Activated CD4-positive, alpha-beta T cell treated with anti-CD3 and anti-CD28 coated beads, Interleukin-2, Interleukin-6, amounts not matched to agents 100 ng/mL and 50 ng/mL, durations not matched to agents 16 hours and 8 hours (primary cell): ENCODE results near the gene OSBPL8.

Source experiments
- DNase-seq: peaks from one replicate; pipeline ENCODE4 v3.0.0-alpha.2; 2020

Gene OSBPL8

GRCh38 chr12:76555797-76556196, 3.8 kb downstream of the OSBPL8 start:
- DNase-seq: no peak

DNA sequence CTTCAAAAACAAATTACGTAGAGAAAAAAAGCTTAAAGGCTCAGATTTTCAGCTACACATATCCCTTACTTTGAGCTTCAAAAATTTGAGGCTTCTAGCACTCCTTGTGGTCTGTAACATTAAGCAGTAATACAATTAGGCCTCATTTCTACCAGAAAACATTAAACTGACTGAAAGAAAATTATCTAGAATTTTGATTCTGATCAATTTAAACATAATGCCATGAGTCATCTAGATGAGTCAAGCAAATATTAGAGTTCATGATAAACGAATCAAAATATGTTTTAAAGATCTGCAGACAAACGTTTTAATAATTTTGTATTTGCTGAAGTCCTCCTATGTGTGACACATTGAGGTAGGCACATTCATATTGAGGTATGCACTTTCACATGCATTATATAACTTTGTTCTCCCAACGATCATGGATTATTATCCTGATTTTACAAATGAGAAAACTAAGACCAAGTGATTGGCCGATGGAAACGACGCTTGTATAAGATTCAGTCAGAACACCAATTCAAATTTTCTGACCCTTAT, 4.3 kb downstream of the OSBPL8 start:
- no peak for DNase-seq

DNA sequence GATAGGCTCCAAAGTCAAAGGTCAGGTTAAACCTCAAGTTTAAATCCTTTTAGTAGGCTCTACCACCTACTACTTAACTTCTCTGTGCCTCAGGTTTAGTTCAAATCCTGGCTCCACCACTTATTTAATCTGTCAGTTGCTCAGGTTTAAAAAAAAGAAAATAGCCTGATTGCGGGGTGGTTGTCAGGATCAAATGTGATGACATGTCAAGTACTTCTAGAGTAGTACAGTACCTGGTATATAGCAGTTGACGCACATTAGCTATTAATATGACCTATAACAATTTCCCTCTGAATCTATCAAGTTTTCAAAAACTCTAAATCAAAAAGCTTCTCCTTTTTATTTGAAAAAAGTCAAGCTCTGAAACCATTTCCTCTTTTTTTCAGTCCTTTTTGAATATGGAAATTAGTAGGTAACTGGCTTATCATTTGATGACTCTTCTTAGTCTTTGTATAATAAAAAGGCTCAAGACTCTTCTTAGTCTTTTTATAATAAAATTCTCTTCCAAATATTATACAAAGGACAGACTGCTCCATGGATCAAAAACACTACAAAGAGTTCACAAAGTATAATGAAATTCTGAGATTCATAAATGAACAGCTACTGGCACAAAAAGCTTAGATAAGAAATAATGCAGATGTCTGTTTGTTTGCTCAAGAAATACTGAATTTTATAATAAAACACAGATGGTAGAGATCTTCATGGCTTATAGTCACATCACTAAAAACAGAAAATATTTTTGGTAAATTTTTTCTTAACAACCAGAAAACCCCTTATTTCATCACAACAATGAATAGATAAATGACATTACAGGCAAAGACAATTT, 5.0 kb downstream of the OSBPL8 start:
- DNase-seq: no peak

- no peak for DNase-seq
Measured at GRCh38 chr12:76552343-76552938, 7.1 kb downstream of the OSBPL8 start.

- no peak for DNase-seq
Measured at GRCh38 chr12:76551482-76551888, 8.1 kb downstream of the OSBPL8 start.

DNA sequence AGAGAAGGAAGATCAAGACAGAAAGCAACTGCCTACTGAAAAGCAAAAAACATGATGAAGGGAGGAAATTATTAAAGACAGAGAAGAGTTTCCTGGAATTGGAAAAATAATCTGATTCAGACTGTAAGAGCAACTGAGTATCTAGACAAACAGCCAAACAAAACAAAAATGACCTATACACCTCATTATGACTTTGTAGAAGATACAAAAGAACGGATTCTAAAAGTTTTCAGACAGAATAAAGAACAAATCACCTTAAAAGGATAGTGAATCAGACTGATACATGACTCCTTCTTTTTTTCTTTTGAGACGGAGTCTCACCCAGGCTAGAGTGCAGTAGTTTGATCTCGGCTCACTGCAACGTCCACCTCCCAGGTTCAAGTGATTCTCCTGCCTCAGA, 10.4 kb downstream of the OSBPL8 start:
- no peak for DNase-seq

- no peak for DNase-seq
Measured at GRCh38 chr12:76548222-76548837, 11.2 kb downstream of the OSBPL8 start.

- DNase-seq: no peak
Measured at GRCh38 chr12:76547526-76547925, 12.0 kb downstream of the OSBPL8 start.

DNA sequence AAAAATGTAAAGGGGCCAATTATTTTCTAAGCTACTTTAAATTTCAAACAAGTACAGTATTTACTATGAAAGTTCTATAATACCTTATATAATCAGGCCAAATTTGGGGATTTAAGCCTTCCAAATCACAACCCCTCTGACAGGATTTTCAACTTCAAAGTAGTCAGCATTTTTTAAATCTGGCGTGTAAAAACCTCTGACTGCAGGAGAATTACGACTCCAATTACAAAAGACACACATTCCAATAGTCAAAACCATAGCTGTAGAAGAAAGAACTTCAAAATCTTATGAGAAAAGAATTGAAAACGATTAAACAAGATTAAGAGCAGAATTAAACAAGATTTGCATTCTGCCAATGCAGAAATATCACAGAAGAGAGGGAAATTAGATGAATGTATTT, 12.7 kb downstream of the OSBPL8 start:
- DNase-seq: no peak

- peak; percentile 24 for DNase-seq
Measured at GRCh38 chr12:76545486-76545885, 14.1 kb downstream of the OSBPL8 start.

DNA sequence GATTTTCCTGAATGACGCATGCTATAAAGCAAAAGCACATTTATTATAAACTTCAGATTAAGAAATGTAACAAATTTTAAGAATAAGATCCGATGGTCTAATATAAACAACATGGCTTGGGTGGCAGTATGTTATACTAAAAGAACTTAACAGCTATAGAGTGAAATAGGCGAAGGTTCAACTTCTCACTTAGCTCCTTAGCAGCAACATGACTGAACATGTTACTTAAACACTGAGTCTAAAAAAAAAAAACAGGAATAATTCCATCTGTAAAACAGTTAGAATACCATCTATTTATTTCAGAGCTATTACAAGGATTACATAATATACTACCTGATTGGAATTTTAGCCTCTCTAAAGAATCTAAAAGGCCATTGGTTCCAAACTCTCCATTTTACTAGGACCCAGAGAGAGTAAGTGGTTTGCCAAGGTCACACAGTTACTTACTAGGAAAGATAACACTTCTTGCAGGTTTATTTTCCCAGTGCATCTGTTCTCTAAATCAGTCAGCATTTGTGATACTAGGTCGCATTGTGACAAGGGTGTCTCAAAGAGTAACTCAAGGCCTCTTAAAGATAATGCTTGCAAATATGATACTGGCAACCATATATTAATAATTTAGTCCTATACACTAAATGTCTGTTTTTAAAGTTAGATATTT, 14.8 kb downstream of the OSBPL8 start:
- peak; percentile 44 for DNase-seq

GRCh38 chr12:76543813-76544347, 15.7 kb downstream of the OSBPL8 start:
- DNase-seq: no peak

GRCh38 chr12:76542908-76543307, 16.7 kb downstream of the OSBPL8 start:
- no peak for DNase-seq

DNA sequence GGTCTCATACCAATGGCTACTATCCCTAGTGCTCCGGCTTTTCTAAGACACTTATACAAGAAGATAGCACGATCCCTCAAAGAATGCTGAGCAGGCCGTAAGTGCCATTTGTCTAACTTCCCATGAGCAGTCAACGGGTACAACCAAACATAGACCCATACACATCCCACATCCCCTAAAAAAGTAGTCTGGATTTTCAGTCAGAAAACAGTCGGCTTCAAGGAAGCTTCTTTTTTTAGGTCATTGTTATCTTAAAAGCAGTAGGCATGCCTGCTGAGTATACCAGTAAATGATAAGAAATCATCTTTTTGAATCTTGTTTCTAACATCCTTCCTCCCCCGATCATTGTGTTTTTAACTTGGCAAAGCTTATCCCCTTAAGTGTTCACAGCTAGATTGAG, 19.8 kb downstream of the OSBPL8 start:
- no peak for DNase-seq

DNA sequence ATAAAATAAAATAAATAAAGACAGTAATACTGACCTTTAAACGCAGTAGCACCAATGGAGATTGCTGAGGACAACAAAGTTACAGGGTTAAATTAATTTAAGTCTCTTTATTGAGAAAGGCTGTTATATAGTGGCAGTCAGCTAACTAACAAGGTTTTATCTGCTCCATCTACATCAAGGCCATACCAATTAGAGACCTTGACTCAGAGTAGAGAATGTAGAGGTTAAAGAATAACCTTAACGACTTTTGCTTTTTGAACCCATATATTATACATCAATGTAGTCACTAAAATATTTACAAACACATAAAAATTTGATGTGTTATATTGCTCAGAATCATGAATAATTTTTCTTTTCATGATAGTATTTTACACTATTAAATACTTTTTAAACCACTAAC, 21.6 kb downstream of the OSBPL8 start:
- DNase-seq: no peak

DNA sequence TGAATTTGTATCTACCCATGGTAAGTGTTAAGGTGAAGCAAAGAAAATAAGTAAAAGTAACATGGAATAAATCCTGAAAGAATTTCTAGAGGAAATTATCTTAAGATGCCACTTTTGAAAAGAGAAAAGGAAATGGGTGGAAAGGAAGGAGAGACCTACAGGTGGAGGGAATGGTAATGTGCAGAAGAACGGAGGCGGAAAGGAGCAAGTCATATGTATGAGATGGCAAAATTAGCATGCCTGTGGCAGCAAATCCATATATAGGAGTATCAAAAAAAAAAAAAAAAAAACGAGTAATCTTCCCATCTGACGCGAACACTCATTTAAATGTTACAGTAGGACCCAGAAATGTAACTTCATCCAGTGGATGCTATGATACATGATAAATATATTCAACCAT, 23.0 kb downstream of the OSBPL8 start:
- no peak for DNase-seq

DNA sequence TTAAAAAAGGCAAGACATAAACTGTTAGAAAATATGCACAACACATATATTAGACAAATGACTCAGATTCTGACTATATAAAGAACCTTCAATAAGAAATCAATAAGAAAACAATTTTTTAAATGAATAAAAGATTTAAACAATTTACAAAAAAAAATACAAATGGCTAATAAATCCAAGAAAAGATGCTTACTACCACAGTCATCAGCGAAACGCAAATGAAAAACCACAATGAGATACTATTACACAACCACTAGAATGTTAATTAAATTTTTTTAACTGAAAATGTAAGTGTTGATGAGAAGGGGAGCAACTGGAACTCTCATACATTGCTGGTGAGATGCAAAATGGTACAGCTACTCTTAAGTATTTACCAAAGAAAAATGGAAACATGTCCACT, 24.4 kb downstream of the OSBPL8 start:
- DNase-seq: no peak

DNA sequence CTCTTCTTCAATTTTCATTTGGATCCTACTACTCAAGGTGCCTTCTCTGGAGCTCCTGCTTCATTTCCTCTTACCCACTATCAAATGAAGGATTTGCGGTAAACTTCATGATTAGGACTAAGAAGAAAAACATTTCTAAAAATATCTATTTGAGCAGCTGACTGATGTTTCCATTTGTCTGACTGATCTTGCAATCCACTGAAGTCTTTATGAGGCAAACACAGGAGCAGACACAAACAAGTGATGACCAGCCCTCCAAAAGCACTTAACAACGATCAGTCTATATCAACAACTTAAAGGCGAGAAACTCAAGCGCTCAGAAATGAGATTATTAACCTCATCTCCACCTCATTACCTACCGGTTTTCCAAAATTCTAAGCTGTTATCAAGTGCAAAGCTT, 26.2 kb downstream of the OSBPL8 start:
- no peak for DNase-seq

GRCh38 chr12:76532520-76532919, 27.1 kb downstream of the OSBPL8 start:
- DNase-seq: no peak

GRCh38 chr12:76531056-76531455, 28.5 kb downstream of the OSBPL8 start:
- no peak for DNase-seq

DNA sequence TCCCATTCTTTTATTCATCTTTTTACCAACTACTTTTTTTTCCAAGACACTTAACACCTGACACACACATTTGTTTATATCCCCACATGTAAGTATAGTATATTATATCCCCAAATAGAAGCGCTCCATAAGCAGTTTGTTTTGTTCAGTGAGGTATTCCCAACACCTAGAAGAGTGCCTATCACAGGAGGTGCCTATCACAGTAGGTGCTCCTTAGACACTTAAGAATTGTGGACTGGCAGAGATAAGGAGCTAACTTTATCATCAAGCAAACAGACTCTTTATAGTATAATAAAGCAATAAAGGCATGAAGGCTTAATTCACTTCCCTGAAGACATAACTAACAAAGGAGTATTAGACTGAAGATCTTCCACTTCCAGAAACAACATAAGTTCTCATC, 29.1 kb downstream of the OSBPL8 start:
- DNase-seq: no peak

DNA sequence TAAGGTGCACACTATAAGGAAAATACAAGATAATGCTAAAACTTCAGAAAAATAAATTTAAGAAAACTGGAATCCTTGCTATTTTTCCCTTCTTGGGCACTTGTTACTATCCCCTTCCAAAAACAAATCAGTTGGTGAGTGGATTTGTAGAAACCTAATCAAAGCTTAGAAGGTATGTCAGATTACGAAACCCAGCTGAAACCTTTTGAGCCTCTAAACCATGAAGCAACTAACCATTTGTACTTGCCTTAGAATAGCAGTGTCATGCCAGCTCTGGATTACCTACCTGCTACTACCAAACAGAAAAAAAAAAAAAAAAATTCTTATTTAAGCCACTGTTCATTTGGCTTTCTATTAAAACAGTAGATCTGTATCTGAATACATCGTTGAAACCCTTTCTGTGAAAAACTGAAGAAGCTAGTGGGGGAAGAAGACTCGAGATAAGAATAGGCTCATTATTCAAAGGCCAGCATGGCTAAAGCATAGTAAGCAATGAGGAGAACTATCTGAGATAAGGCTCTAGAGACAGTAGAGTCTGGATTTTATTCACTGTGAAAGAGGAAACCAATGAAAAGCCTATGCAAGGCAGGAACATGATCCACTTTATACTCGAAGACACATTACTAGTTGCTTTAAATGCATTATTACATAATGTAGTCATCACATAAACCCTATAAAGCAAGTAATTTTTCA, 30.2 kb downstream of the OSBPL8 start:
- DNase-seq: no peak

DNA sequence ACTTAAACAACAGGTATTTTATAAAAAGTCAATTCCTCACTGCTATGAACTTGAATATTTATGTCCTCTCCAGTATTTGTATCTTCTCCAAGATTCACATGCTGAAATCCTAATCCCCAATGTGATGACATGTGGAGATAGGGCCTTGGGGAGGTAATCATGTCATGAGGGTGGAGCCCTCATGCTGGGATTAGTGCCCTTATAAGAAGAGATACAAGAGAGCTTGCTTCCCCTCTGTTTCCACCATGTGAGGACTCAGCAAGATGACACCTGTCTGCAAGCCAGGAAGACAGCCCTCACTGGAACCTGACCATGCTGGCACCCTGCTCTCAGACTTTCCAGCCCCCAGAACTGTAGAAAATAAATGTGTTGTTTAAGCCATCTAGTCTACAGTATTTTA, 36.2 kb downstream of the OSBPL8 start:
- DNase-seq: no peak
